Fibroblast of lung (primary cell): Measurements from ENCODE around the gene SSR2. TPM values are rescaled to one million over a fixed set of nuclear protein-coding genes. Genes with fewer than 3 reads are reported as not detected.
A peak's percentile ranks its signal among the peaks of the same experiment; 100 is the strongest.
"Not testable (repeated sequence)": the region's sequence is repeated elsewhere in the genome, so short reads cannot be mapped to it uniquely, and the experiment has no call there.

ENCODE experiments used
- DNase-seq, 2 donors: peaks; one replicate each; pipeline versions ENCODE4 v3.0.0 to v3.0.0-alpha.2; 2010; ENCODE audit warnings: low read depth in 2 of 2
- H2AFZ ChIP-seq: 2 replicates; pipeline ENCODE4 v1.5.1; 2012; ENCODE audit warnings: low read length, control low read depth, inconsistent platforms
- H3K27ac ChIP-seq: 2 replicates; pipeline ENCODE4 v1.5.1; 2011; ENCODE audit warnings: low read length, control low read depth; ENCODE audit not compliant: insufficient read depth
- H3K27me3 ChIP-seq: 2 replicates; pipeline ENCODE4 v1.5.1; 2011; ENCODE audit warnings: mild to moderate bottlenecking, low read length; ENCODE audit not compliant: control insufficient read depth, insufficient read depth
- H3K36me3 ChIP-seq: 2 replicates; pipeline ENCODE4 v1.5.1; 2011; ENCODE audit warnings: low read length; ENCODE audit not compliant: control insufficient read depth, insufficient read depth
- H3K4me1 ChIP-seq: 2 replicates; pipeline ENCODE4 v1.5.1; 2011; ENCODE audit warnings: low read length; ENCODE audit not compliant: control insufficient read depth, insufficient read depth; ENCODE audit errors: extremely low read depth
- H3K4me2 ChIP-seq: 2 replicates; pipeline ENCODE4 v1.5.1; 2011; ENCODE audit warnings: low read length, control low read depth; ENCODE audit not compliant: insufficient read depth; ENCODE audit errors: extremely low read depth
- H3K4me3 ChIP-seq, 4 experiments: fragments of 200-600 bp in 1 of 4; sonication (generic) in 1 of 4; replicated peaks in 1 of 4; 2 replicates each; pipeline ENCODE4 v1.5.1; 2011 to 2016; ENCODE audit warnings: low read length in 4 of 4, low read depth in 3 of 4, mild to moderate bottlenecking in 3 of 4, control low read depth in 2 of 4, inconsistent platforms in 1 of 4, mixed read lengths in 1 of 4; ENCODE audit not compliant: insufficient read depth in 1 of 4; ENCODE audit errors: control extremely low read depth in 1 of 4
- H3K79me2 ChIP-seq: 2 replicates; pipeline ENCODE4 v1.5.1; 2012; ENCODE audit warnings: mild to moderate bottlenecking, low read length, inconsistent platforms; ENCODE audit not compliant: control insufficient read depth, insufficient read depth
- H3K9ac ChIP-seq: 2 replicates; pipeline ENCODE4 v1.5.1; 2011; ENCODE audit warnings: mild to moderate bottlenecking, low read length, control low read depth; ENCODE audit not compliant: insufficient read depth
- H3K9me3 ChIP-seq: 2 replicates; pipeline ENCODE4 v1.5.1; 2012; ENCODE audit warnings: low read depth, low read length; ENCODE audit not compliant: control insufficient read depth, insufficient read depth
- H4K20me1 ChIP-seq: 2 replicates; pipeline ENCODE4 v1.5.1; 2011; ENCODE audit warnings: low read length; ENCODE audit not compliant: control insufficient read depth, insufficient read depth; ENCODE audit errors: extremely low read depth
- CTCF ChIP-seq, 2 donors: IDR thresholded peaks in 1 of 2; conservative IDR thresholded peaks in 1 of 2; 1 replicate in 1 of 2; 2 replicates in 1 of 2; pipeline ENCODE4 v1.5.1; 2011 to 2012; ENCODE audit warnings: low read length in 2 of 2, control low read depth in 1 of 2, inconsistent platforms in 1 of 2, low read depth in 1 of 2, mild to moderate bottlenecking in 1 of 2
- EZH2 ChIP-seq: IDR thresholded peaks from 2 replicates; pipeline ENCODE4 v1.5.1; 2012; ENCODE audit warnings: low read length, control low read depth, mild to moderate bottlenecking; ENCODE audit errors: missing control alignments
- polyA plus RNA-seq, 2 donors: library from polyadenylated mRNA; depleted of rRNA in 1 of 2; stranded (reverse) in 1 of 2; unstranded in 1 of 2; fragments of >200 nt; gene quantifications; 2 replicates each; pipeline ENCODE4 v1.2.1, GENCODE V29; 2011 to 2012; ENCODE audit warnings: missing spikeins in 1 of 2
- total RNA-seq: library from RNA; depleted of rRNA; stranded (reverse); fragments of >200 nt; gene quantifications from 2 replicates; pipeline ENCODE4 v1.2.1, GENCODE V29; 2014

SSR2 gene
- total and polyA plus RNA-seq, 2 donors (not counting 1 experiment from before 2014, with no cell fraction given) = 304 to 673 TPM

DNA sequence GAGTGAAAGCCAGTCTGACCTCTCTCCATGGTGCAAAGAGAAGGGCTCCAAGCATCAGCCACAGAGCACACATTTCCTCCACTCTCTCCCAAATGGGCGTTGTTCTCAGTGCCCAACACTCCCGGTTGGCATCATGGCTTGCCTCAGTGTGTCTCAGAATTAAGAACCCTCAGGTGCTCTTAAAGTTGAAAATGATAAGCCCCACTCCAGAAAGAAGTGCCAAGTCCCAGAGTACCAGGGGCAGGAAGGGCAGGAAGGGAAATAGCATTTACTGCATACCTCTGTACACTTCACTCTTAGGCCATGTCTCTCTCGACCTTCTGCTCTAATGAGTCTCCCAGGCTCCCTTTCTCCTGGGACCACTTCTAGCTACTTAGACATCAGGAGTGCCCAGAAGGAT is 27.2 kb downstream of the SSR2 start:
- Histone ChIP-seq H3K9ac (no peak overlapping the region), H2AFZ (no peak overlapping the region), H3K27ac (no peak overlapping the region), H3K36me3 (no peaks in the 10 kb centered on the region), H3K4me2 (no peak overlapping the region), H3K4me3 (no peak overlapping the region), H4K20me1 (no peaks in the 10 kb centered on the region), H3K9me3 (no peaks in the 10 kb centered on the region), H3K79me2 (no peaks in the 10 kb centered on the region), H3K4me1 (peaks cover 5% of the 10 kb centered on the region), H3K27me3 (no peaks in the 10 kb centered on the region)
- DNase-seq = no peak
- TF ChIP-seq CTCF (conservative IDR thresholded peaks at IDR 0.05 in 1 of 2, IDR thresholded peaks at IDR 0.05 in 1 of 2; ENCODE audit: low read depth in 1 of 2, low read length in 2 of 2) = no peak
- no peak for TF ChIP-seq EZH2

DNA sequence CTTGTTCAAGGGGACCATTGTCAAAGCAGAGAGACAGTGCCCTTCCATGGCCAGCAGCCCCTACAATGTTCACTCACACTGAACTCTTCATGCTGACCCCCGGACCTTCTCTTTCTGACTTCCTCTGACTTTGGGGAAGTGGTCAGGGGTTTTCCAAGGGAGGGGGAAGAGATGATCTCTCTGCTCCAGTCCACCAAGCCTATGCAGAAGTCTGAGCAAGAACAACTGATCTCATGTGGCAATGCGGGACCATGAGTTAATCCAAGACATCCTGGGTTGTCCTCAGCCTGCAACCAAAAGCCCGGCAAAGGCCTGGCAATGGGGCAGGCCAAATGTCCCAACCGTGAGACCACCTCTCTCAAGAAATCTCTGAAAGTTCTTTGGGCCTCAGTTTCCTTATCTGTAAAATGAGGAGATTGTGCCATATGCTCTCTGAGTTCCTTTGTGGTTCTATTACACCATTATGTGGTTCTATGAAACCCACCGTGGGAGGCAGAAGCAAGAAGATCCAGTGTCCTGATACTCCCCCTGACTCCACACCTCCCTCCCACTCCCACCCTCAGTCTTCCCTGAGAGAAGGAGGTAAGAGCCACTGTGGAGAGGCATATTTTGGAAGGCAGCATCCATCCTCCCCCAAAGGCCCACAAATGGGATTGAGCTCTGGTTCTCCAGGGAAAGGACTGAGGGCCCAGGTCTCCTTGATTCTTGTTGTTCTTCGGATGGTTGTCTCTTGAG is 30.6 kb downstream of the SSR2 start:
- H3K4me1 ChIP-seq = peaks cover 5% of the 10 kb centered on the region
- H3K9ac ChIP-seq = no peak overlapping the region
- H3K27ac ChIP-seq = no peak overlapping the region
- H4K20me1 ChIP-seq = no peaks in the 10 kb centered on the region
- H3K36me3 ChIP-seq = no peaks in the 10 kb centered on the region
- no peaks in the 10 kb centered on the region for H3K9me3 ChIP-seq
- no peak for TF ChIP-seq CTCF (conservative IDR thresholded peaks at IDR 0.05 in 1 of 2, IDR thresholded peaks at IDR 0.05 in 1 of 2; ENCODE audit: low read depth in 1 of 2, low read length in 2 of 2)
- TF ChIP-seq EZH2 = no peak
- H3K4me2 ChIP-seq = no peak overlapping the region
- H3K79me2 ChIP-seq = no peaks in the 10 kb centered on the region
- H2AFZ ChIP-seq = no peak overlapping the region
- DNase-seq = no peak
- no peaks in the 10 kb centered on the region for H3K27me3 ChIP-seq
- no peak overlapping the region for H3K4me3 ChIP-seq

- no peaks in the 10 kb centered on the region for H3K27me3 ChIP-seq
- peak overlapping the region; percentile 51 for H3K27ac ChIP-seq
- H3K79me2 ChIP-seq = no peaks in the 10 kb centered on the region
- no peaks in the 10 kb centered on the region for H3K36me3 ChIP-seq
- H3K4me2 ChIP-seq = peak overlapping the region; percentile 84
- TF ChIP-seq CTCF (conservative IDR thresholded peaks at IDR 0.05 in 1 of 2, IDR thresholded peaks at IDR 0.05 in 1 of 2; ENCODE audit: low read depth in 1 of 2, low read length in 2 of 2) (peak; percentile 97), EZH2 (no peak)
- H4K20me1 ChIP-seq = no peaks in the 10 kb centered on the region
- H3K9ac ChIP-seq = no peak overlapping the region
- peaks cover 5% of the 10 kb centered on the region for H3K4me1 ChIP-seq
- DNase-seq = peak; percentile 50 to 77
- H3K9me3 ChIP-seq = no peaks in the 10 kb centered on the region
- H3K4me3 ChIP-seq = peak overlapping the region; percentile 14 to 55 (median 32)
- H2AFZ ChIP-seq = peak overlapping the region; percentile 88
These were observed 31.3 kb downstream of the SSR2 start for GRCh38 chr1:155989242-155990004.

GRCh38 chr1:155984903-155985645 is 35.7 kb downstream of the SSR2 start:
- peaks cover 38% of the 10 kb centered on the region for H3K4me1 ChIP-seq
- not testable (repeated sequence) for H3K36me3 ChIP-seq, H3K4me2 ChIP-seq, DNase-seq, H3K9ac ChIP-seq, H3K27ac ChIP-seq, H2AFZ ChIP-seq, H3K27me3 ChIP-seq, H3K4me3 ChIP-seq, H3K9me3 ChIP-seq, H4K20me1 ChIP-seq
- H3K79me2 ChIP-seq = peaks cover 21% of the 10 kb centered on the region
